Activated CD4-positive, alpha-beta T cell treated with anti-CD3 and anti-CD28 coated beads for 36 hours (primary cell): ENCODE measurements around the gene DCLRE1B. TPM values are rescaled to one million over a fixed set of nuclear protein-coding genes. Genes with fewer than 3 reads are reported as not detected.
"Not testable (repeated sequence)": the region's sequence is repeated elsewhere in the genome, so short reads cannot be mapped to it uniquely, and the experiment has no call there.

Experiments
- ATAC-seq: fragments of 200-7000 bp; cut with Tn5 transposase; one replicate; pipeline ENCODE4 v1.10.0; 2021; ENCODE audit warnings: mild to moderate bottlenecking, moderate library complexity
- CTCF ChIA-PET: fragments of 350-600 bp; sonication (Branson Sonifier 250); formaldehyde crosslinking; loops from one replicate; lab custom pipeline; 2021; ENCODE audit warnings: antibody characterized with exemption; lab: Charles Lee
- POLR2A ChIA-PET: fragments of 350-600 bp; sonication (Branson Sonifier 250); formaldehyde crosslinking; loops from one replicate; lab custom pipeline; 2021; ENCODE audit warnings: antibody characterized with exemption, inconsistent platforms; lab: Charles Lee
- DNase-seq: peaks from one replicate; pipeline ENCODE4 v3.0.0-alpha.2; 2020
- H3K27ac Mint-ChIP-seq: one replicate; pipeline ENCODE4 v1.8.0; 2021; ENCODE audit warnings: mixed read lengths
- H3K27me3 Mint-ChIP-seq: one replicate; pipeline ENCODE4 v1.8.0; 2021; ENCODE audit warnings: mixed read lengths
- H3K36me3 Mint-ChIP-seq: one replicate; pipeline ENCODE4 v1.8.0; 2021; ENCODE audit warnings: low read depth, mixed read lengths
- H3K4me1 Mint-ChIP-seq: one replicate; pipeline ENCODE4 v1.8.0; 2021; ENCODE audit warnings: mixed read lengths
- H3K4me3 Mint-ChIP-seq: one replicate; pipeline ENCODE4 v1.8.0; 2021; ENCODE audit warnings: mild to moderate bottlenecking, moderate library complexity, mixed read lengths
- H3K9me3 Mint-ChIP-seq: one replicate; pipeline ENCODE4 v1.8.0; 2021; ENCODE audit warnings: low read depth, mixed read lengths
- intact Hi-C, 2 experiments: fragments of 100-400 bp; cut with DNase I in 1 of 2; cut with micrococcal nuclease in 1 of 2; formaldehyde crosslinking; loops; one replicate each; pipeline versions ENCODE4 v1.14.2 to v1.15.1; 2022 to 2024; cut with DNase I, micrococcal nuclease
- total RNA-seq, 2 experiments: library from RNA; stranded (reverse); gene quantifications; one replicate each; pipeline ENCODE4 v1.2.3, GENCODE V29; 2021

Gene DCLRE1B
- total RNA-seq, 2 experiments from 2014 or later = 18.2 to 21.8 TPM

DNA sequence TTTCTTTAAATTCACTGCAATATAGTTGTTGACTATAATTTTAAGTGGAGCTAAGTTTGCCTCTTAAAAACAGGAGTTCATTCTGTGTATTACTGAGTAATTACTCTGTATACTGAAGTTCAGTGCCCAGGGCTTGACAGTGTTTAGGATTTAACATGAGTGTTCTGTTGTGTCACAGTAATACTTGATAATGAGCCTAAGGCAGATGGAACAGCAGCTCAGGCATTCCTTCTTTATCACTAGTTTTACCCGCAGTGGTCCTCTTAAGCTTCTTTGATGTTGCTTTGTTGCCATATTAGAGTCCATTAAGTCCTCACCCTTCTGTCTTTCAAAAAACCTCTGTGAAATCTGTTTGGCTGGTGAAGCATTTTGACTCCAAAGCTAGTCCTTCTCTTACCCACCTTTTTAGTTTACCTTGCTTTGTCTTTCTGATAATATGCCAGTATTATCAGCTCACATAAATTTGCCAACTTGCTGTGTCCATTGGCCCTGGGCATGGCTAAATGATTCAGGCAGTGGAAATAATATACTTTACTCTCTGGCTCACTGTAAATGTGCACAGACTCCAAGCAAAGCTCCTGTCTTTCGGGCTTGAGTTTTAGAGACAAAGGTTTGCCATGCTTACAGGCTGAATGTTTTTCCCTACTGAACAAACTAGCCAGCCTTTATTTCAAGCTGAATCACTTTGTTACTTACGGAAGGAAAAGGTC lies 41.7 kb downstream of the DCLRE1B start:
- Mint-ChIP-seq H3K4me1 (peaks cover 74% of the 10 kb centered on the region), H3K9me3 (no peaks in the 10 kb centered on the region), H3K36me3 (peaks cover 31% of the 10 kb centered on the region), H3K27ac (peak overlapping the region; percentile 79), H3K27me3 (no peaks in the 10 kb centered on the region), H3K4me3 (peak overlapping the region; percentile 52)
- intact Hi-C loops = loop anchor here (2.0 to 10.0 kb wide), 6 partner anchors 14 to 812 kb away; partner anchors contain the start of genes AP4B1 (in 1 of the 2) and MAGI3 (in 1 of the 2)
- peak; percentile 72 for ATAC-seq
- DNase-seq = no peak
- CTCF ChIA-PET = interaction anchor here (0.7 to 10.4 kb wide), 11 partner anchors 9 to 111 kb away, joined by 3 to 155 read pairs (median 4); partner anchors contain the start of genes AP4B1, BCL2L15 and HIPK1
- POLR2A ChIA-PET = interaction anchor here (0.6 to 1.3 kb wide), 5 partner anchors 8 to 141 kb away, joined by 3 to 13 read pairs (median 3); no protein-coding TSS in a partner anchor

DNA sequence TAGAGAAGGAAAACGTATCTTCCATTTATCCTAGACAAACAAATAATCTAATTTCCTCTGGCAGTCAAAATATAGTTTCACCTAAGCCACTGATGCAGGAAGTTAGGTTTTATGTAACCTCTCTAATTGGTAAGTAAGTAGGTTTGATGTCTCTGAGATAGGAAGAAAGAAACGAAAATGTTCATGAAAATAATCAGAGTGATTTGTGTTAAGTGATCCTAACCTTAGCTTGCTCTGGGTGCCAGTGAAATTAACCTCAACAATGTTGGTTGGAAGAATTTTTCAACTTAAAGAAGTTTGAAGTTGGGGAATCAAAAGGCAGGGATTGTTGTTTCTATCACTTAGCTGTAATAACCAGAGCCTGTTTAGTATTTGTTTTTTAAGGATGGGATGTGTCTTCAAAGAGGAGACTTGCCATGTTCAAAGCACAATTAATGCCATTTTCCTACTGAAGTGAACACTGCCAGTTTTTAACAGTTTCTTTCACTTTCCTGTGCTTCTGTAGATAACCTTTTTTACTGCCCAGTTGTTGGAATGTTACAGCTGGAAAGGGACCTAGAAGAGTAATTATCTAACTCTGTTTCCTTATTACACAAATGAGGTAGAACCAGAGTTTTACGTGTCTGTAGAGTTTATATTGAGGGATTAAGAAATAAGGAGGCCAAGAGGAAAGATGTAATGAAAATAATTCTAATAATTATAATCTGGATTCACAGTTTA lies 42.4 kb downstream of the DCLRE1B start:
- no peaks in the 10 kb centered on the region for H3K9me3 Mint-ChIP-seq
- DNase-seq (no peak), ATAC-seq (peak; percentile 37)
- intact Hi-C loops = loop anchor here (2.0 to 10.0 kb wide), 6 partner anchors 15 to 813 kb away; partner anchors contain the start of genes AP4B1 (in 1 of the 2) and MAGI3 (in 1 of the 2)
- ChIA-PET CTCF (interaction anchor here (1.1 to 10.4 kb wide), 6 partner anchors 9 to 112 kb away, joined by 3 to 155 read pairs (median 7); partner anchors contain the start of gene HIPK1), POLR2A (interaction anchor here (0.6 to 1.3 kb wide), 2 partner anchors 17 to 78 kb away, joined by 3 to 13 read pairs; no protein-coding TSS in a partner anchor)
- H3K36me3 Mint-ChIP-seq = peaks cover 27% of the 10 kb centered on the region
- peak overlapping the region; percentile 79 for H3K27ac Mint-ChIP-seq
- H3K27me3 Mint-ChIP-seq = no peaks in the 10 kb centered on the region
- H3K4me3 Mint-ChIP-seq = peak overlapping the region; percentile 52
- peaks cover 74% of the 10 kb centered on the region for H3K4me1 Mint-ChIP-seq

DNA sequence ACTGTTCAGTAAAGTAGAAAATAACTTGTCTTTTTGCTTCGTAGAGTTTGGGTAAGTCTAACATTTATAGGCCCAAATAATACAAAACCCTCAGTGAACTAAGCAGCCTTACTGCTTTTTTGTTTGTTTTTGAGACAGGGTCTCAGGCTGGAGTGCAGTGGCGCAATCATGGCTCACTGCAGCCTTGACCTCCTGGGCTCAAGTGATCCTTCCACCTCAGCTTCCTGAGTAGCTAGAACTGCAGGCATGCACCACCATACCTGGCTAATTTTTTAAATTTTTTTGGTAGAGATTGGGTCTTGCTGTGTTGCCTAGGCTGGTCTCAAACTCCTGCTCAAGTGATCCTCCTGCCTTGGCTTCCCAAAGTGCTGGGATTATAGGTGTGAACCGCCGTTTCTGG lies 43.0 kb downstream of the DCLRE1B start:
- Mint-ChIP-seq H3K4me3 (peak overlapping the region; percentile 6), H3K36me3 (peaks cover 28% of the 10 kb centered on the region), H3K27ac (peak overlapping the region; percentile 79), H3K4me1 (peaks cover 75% of the 10 kb centered on the region)
- intact Hi-C loops = loop anchor here (5.0 to 10.0 kb wide), 4 partner anchors 46 to 813 kb away; partner anchors contain the start of genes AP4B1 (in 1 of the 2) and MAGI3 (in 1 of the 2)
- H3K27me3 Mint-ChIP-seq, POLR2A ChIA-PET, ATAC-seq, DNase-seq, H3K9me3 Mint-ChIP-seq: not testable (repeated sequence)
- CTCF ChIA-PET = interaction anchor here (0.5 to 10.4 kb wide), 12 partner anchors 9 to 701 kb away, joined by 3 to 155 read pairs (median 4); partner anchors contain the start of genes AP4B1 and HIPK1

DNA sequence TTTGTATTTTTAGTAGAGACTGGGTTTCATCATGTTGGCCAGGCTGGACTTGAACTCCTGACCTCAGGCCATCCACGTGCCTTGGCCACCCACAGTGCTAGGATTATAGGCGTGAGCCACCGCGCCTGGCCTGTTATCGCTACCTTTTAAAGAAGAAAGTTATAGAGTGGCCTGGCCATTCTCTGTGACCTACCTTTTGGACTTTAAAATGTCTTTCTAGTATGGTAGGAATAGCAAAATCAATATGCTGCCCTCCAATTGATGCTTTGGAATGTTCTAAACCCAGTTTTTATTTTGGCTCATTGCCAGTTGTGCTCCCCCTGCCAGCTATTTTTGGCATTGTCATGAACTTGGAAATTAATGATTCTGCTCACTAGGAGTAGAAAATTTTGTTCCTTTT lies 43.9 kb downstream of the DCLRE1B start:
- Mint-ChIP-seq H3K27me3 (no peaks in the 10 kb centered on the region), H3K4me1 (peaks cover 76% of the 10 kb centered on the region), H3K27ac (peak overlapping the region; percentile 79), H3K36me3 (peaks cover 30% of the 10 kb centered on the region), H3K9me3 (no peaks in the 10 kb centered on the region), H3K4me3 (no peak overlapping the region)
- ChIA-PET CTCF (interaction anchor here (0.7 to 10.4 kb wide), 12 partner anchors 8 to 700 kb away, joined by 3 to 155 read pairs (median 4); partner anchors contain the start of gene HIPK1), POLR2A (interaction anchor here (0.6 to 0.7 kb wide), 2 partner anchors 22 to 189 kb away, joined by 3 read pairs; no protein-coding TSS in a partner anchor)
- DNase-seq = no peak
- intact Hi-C loops = loop anchor here (5.0 to 10.0 kb wide), 4 partner anchors 47 to 814 kb away; partner anchors contain the start of genes AP4B1 (in 1 of the 2) and MAGI3 (in 1 of the 2)
- no peak for ATAC-seq

DNA sequence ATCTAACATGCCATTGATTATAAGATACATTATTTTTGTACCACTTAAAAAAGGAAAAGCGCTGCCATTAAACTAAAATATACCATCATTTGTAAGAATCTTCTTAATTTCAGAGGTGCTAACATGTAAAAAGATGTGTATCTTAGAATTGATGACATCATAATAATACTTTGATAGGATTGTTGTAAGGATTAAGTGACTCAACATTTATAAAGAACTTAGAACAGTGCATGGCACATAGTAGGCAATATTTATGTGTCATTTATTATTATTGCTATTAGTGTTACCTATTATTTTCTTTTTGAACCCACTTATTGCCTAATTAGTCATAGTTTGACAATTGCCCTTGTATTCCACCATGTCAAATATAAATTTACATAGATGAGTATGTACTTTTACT lies 45.8 kb downstream of the DCLRE1B start:
- H3K27me3 Mint-ChIP-seq = no peaks in the 10 kb centered on the region
- ChIA-PET POLR2A (no interaction called here), CTCF (interaction anchor here (0.7 to 10.4 kb wide), 5 partner anchors 13 to 762 kb away, joined by 3 to 155 read pairs (median 6); partner anchors contain the start of gene HIPK1)
- no peaks in the 10 kb centered on the region for H3K9me3 Mint-ChIP-seq
- intact Hi-C loops = no loop called here
- H3K4me3 Mint-ChIP-seq = no peak overlapping the region
- peaks cover 77% of the 10 kb centered on the region for H3K4me1 Mint-ChIP-seq
- no peak for DNase-seq
- no peak for ATAC-seq
- H3K36me3 Mint-ChIP-seq = peaks cover 28% of the 10 kb centered on the region
- no peak overlapping the region for H3K27ac Mint-ChIP-seq

DNA sequence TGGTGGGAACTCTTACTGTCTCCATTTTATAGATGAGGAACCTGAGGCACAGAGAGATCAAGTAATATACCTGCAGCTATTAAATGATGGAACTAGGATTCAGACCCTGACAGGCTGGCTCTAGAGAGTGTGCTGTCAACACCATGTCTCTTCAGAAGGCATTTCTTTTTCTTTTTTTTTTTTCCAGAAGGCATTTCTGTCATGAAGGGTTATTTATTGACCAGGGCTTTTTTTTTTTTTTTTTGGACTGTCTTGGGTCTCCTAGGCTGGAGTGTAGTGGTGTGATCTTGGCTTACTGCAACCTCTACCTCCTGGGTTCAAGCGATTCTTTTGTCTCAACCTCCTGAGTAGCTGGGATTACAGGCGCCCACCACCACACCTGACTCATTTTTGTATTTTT lies 46.6 kb downstream of the DCLRE1B start:
- ChIA-PET POLR2A (interaction anchor here (0.6 to 1.2 kb wide), 2 partner anchors 19 to 21 kb away, joined by 3 read pairs; no protein-coding TSS in a partner anchor), CTCF (interaction anchor here (0.7 to 10.4 kb wide), 5 partner anchors 11 to 761 kb away, joined by 3 to 155 read pairs (median 5); partner anchors contain the start of gene HIPK1)
- Mint-ChIP-seq H3K27ac (no peak overlapping the region), H3K36me3 (peaks cover 35% of the 10 kb centered on the region), H3K4me3 (no peak overlapping the region), H3K27me3 (no peaks in the 10 kb centered on the region), H3K9me3 (no peaks in the 10 kb centered on the region), H3K4me1 (peaks cover 72% of the 10 kb centered on the region)
- DNase-seq (no peak), ATAC-seq (no peak)
- intact Hi-C loops = no loop called here

DNA sequence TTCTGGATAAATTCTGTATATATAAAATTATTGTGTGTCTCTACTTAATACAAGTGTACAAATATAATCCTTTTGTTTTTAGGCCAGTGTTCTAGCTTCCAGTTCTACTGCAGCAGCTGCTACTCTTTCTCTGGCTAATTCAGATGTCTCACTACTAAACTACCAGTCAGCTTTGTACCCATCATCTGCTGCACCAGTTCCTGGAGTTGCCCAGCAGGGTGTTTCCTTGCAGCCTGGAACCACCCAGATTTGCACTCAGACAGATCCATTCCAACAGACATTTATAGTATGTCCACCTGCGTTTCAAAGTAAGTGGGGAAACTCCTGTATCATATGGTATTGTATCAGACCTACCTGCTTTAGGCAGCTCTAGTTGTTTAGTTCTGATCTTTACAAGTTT lies 52.9 kb downstream of the DCLRE1B start:
- CTCF ChIA-PET = interaction anchor here (0.9 to 2.4 kb wide), 4 partner anchors 9 to 22 kb away, joined by 3 to 8 read pairs (median 4); no protein-coding TSS in a partner anchor
- H3K27ac Mint-ChIP-seq = no peak overlapping the region
- peaks cover 65% of the 10 kb centered on the region for H3K36me3 Mint-ChIP-seq

DNA sequence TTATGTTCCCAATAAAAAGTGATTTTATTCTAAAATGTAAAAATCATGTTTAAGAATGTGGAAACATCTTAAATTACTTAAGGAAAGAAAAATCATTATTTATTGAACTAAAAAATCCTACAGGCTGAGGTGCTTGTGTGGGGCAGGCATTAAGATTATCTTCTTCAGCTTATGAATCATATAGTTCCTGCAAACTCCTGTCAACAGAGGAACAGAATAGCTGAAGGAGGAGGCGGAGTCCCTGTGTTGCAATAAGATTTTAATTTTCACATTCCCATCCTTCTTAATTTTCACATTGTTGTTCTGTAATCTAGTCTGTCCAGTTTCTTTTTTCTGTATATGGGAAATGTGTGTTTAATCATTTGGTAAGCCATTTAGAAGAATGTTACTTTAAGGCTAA lies 53.6 kb downstream of the DCLRE1B start:
- POLR2A ChIA-PET = no interaction called here
- DNase-seq (no peak), ATAC-seq (no peak)
- CTCF ChIA-PET = interaction anchor here (0.6 to 2.4 kb wide), 5 partner anchors 10 to 85 kb away, joined by 3 to 8 read pairs (median 5); partner anchors contain the start of gene OLFML3
- no peaks in the 10 kb centered on the region for H3K9me3 Mint-ChIP-seq
- H3K4me1 Mint-ChIP-seq = peaks cover 27% of the 10 kb centered on the region
- peaks cover 66% of the 10 kb centered on the region for H3K36me3 Mint-ChIP-seq
- intact Hi-C loops = no loop called here
- H3K4me3 Mint-ChIP-seq = no peak overlapping the region
- no peaks in the 10 kb centered on the region for H3K27me3 Mint-ChIP-seq
- no peak overlapping the region for H3K27ac Mint-ChIP-seq

More for the DNA sequence above, 52.9 kb downstream of the DCLRE1B start:
- Mint-ChIP-seq H3K4me1 (peaks cover 23% of the 10 kb centered on the region), H3K9me3 (no peaks in the 10 kb centered on the region), H3K4me3 (no peak overlapping the region), H3K27me3 (no peaks in the 10 kb centered on the region)
- POLR2A ChIA-PET = no interaction called here
- intact Hi-C loops = no loop called here
- DNase-seq = no peak
- ATAC-seq = no peak

DNA sequence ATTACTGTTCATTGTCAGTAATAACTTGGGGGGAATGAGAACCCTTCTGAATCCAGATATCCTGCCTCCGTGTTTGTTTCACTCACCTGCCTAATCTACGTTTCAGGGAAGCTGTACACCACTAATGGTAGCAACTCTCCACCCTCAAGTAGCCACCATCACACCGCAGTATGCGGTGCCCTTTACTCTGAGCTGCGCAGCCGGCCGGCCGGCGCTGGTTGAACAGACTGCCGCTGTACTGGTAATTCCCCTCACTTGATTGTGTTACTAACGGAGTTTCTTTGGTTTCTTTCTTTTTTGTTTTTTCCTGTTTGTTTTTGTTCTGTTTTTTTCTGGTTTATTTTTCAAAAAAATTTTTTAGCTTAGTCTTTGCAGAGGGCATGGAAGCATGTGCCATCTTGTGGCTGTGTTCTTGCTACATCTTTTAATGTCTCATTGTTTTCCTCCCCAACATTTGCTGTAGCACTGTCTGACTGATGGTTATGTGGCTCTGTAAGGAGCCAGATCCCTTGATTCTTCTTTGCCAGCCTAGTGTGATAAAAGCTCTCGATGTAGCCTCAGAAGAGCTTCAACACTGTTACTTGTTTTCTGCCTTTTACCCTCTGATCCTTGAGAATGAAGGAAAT lies 58.3 kb downstream of the DCLRE1B start:
- Mint-ChIP-seq H3K9me3 (no peaks in the 10 kb centered on the region), H3K36me3 (peaks cover 63% of the 10 kb centered on the region), H3K27ac (peak overlapping the region; percentile 29), H3K27me3 (no peaks in the 10 kb centered on the region), H3K4me3 (no peak overlapping the region), H3K4me1 (peaks cover 5% of the 10 kb centered on the region)
- CTCF ChIA-PET = interaction anchor here (0.6 to 2.2 kb wide), 11 partner anchors 8 to 384 kb away, joined by 3 to 9 read pairs (median 3); no protein-coding TSS in a partner anchor
- intact Hi-C loops = no loop called here
- DNase-seq = no peak
- ATAC-seq = no peak
- POLR2A ChIA-PET = no interaction called here
